ENCODE data around the gene RANGAP1. TPM values are rescaled to one million over a fixed set of nuclear protein-coding genes. Genes with fewer than 3 reads are reported as not detected.

The RANGAP1 gene, protein sequence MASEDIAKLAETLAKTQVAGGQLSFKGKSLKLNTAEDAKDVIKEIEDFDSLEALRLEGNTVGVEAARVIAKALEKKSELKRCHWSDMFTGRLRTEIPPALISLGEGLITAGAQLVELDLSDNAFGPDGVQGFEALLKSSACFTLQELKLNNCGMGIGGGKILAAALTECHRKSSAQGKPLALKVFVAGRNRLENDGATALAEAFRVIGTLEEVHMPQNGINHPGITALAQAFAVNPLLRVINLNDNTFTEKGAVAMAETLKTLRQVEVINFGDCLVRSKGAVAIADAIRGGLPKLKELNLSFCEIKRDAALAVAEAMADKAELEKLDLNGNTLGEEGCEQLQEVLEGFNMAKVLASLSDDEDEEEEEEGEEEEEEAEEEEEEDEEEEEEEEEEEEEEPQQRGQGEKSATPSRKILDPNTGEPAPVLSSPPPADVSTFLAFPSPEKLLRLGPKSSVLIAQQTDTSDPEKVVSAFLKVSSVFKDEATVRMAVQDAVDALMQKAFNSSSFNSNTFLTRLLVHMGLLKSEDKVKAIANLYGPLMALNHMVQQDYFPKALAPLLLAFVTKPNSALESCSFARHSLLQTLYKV
- total RNA-seq, result 24.9 and 70.8 TPM in 2 replicates

DNA sequence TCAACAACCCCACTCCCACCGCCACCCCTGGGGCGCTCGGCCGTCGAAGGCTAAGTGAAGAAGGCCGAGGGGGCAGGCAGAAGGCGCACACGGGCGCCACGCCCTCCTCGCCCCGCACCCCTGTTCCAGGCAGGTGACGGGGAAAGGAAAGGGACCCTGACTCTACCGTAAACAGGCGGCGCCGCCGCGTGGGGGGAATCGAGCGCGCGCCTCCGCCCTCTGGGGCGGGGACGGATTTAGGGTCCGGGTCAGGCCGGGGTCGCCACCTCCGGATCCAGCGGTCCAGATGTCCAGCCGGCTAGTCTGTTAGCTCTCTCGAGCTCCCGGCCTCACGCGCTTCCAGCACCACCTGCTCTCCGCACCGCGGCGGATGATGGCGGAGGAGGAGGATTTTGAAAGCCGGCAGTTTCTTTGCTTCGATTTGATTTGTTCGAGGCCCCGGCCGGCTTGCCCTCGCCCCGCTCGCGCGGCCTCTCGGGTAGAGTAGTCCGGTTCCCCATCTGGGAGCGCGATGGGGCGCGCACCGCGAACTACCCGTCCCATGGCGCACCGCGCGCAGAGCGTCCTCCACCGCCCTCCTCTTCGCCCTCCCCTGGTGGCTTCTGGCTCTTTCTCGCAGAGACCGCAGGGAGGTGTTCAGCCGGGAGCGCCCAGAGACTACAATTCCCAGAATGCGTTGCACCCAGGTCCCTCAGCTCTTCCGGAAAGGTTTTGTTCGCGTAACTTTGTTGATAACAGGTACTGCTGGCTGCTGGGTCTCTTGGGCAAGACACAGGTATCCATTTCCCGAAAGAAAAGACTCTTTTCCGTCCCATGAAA is at the start of gene RANGAP1:
Gene RANGAP1 (minus strand): TSS at position 368 of the 819 bp plus-strand sequence. CDS start 5,143 bp downstream, outside the sequence.

DNA sequence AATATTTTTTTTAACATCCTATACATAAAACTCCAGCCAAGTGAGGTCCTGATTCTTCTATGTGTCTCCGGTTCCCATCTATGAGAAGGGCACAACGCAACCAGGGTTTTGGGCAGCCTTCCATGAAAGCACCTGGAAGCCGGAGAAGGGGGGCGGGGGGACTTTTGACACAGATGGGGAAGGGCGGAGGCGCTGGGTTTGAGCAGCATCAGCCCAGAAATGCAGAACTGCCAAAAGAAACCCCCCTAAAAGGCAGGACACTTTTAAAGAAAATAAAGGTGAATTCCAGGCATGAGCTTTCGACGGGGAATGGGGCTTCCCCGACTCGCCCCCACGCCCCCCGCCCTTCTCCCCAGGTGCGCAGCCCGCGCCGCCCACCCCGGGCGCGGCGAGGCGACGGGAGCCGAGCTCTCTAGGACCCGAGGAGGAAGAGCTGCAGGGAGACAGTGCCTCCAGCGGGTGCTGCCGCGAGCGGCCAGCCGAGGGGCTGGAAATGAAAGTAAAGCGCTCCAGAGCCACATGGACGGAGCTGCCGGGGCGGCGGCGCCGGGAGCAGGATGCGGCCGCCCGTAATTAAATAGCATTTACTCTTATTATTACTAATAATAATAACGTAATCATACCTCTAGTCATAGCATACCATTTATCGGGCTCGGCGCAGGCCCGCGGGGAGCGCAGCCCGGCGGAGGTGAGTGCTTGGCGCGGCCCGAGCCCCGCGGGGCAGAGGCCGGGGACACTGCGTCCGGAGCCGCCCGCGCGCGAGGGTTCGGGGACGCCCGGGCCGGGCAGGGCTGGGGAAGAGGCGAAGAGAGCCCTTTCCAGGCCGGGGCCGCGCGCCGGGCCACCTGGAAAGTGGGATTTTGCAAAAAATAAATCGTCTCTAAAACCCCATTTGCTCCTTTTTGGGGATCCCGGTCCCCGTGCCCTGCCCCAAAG is 15.4 kb upstream of the RANGAP1 start, which contains the start of gene ZC3H7B:
Gene ZC3H7B (plus strand): TSS at position 441 of the 936 bp plus-strand sequence. CDS start 19,136 bp downstream, outside the sequence.

DNA sequence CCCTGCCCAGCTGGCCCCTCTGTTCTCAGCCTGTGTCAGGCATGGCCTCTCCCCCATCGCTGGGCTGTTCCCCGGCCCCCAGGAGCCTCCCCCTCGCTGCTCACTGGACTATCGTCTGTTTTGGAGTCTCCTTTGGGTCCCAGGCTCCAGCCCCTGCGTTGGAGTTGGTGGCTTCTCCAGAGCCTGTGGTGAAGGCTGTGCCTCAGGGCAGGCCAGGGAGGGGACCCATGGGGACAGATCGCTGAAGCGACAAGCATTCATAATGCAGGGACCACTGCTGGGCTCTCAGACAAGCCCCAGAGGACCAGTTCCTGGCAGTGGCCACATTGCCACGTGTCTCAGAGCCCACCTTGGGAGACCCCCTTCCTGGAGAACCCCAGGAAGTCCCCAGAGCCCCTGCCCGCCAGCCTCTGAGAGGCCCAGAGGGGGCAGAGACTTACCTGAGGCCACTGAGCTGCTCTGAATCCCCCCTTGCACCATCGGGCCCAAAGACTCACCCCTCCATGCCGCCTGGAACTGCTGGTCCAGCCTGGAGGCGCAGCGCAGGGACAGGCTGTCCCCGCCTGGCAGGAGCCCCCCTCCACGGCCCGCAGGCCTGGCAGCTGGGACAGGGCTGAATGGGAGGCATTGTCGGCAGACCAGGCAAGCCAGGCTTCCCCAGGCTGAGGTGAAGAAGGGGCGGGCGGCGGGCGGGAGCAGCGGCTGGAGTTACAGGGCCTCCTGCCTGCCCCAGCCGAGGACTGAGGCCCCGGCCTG is 45.4 kb downstream of the RANGAP1 start, which contains the start of gene CHADL:
Gene CHADL (minus strand): TSS at position 555 of the 756 bp plus-strand sequence. CDS start 50 bp downstream, at position 505.

DNA sequence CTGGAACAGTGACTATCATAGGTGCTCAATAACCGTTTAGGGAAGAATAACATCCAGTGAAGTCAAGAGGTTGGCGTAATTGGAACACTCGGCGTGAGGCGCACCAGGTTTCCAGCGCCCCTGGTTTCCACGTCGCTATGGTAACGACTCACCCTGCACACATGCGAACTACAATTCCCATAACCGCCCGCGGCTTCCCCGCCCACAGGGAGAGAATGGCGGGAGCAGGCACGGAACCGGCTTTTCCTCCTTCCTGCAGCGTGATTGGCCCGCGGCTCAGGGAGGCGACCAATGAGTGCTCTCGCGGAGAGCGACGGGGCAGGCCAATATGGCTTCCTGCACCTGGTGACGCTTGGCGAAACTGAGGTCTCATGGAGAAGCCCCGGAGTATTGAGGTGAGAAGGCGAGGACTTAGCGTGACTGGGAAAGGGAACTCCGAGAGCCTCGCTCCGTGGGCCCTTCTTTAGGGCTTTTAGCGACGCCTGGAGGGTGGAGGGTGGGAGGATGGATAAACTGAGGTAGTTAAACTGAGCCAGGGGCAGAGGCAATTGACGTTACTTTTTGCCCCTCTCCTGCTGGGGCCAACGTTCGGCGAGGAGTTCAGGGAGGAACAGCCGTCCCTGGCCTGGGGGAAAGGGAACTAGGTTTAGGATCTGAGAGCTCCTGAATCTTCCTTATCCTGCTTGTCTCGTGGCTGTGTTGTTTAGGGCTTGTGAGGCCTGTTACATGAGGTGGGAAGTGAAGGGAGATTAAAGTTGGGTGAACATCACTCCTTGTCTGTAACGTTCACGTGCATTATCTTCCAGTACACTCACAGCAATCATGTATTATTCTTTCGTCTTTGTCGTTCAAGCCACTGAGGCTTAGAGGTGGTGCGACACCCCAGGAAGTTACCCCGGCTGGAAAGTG is 80.7 kb downstream of the RANGAP1 start, which contains the start of gene L3MBTL2:
Gene L3MBTL2 (plus strand): TSS at position 321 of the 909 bp plus-strand sequence. CDS start 51 bp downstream, at position 372.

Other genes with a start within 250 kb of the RANGAP1 start
- gene EP300, start 193.6 kb downstream of the RANGAP1 start, total RNA-seq, result 31.2 and 68.3 TPM in 2 replicates
- gene L3MBTL2, start 80.9 kb downstream of the RANGAP1 start, total RNA-seq, result 22.9 and 30.6 TPM in 2 replicates
- gene CHADL, start 45.3 kb downstream of the RANGAP1 start, total RNA-seq, result 0.97 and 3.0 TPM in 2 replicates
- gene ZC3H7B, start 15.3 kb upstream of the RANGAP1 start, total RNA-seq, result 29.7 and 64.6 TPM in 2 replicates
- gene TEF, start 95.8 kb upstream of the RANGAP1 start, total RNA-seq, result 4.8 and 5.5 TPM in 2 replicates
- gene TOB2, start 160.6 kb upstream of the RANGAP1 start, total RNA-seq, result 12.5 and 27.6 TPM in 2 replicates
- gene PHF5A, start 182.5 kb upstream of the RANGAP1 start, total RNA-seq, result 40.7 and 54.6 TPM in 2 replicates
- 75.7 and 93.2 TPM in 2 replicates for gene ACO2, start 182.9 kb upstream of the RANGAP1 start, total RNA-seq